ENCODE measurements around the gene NCOA4.

NCOA4 gene

GRCh38 chr10:46016811-46017210, 13.6 kb downstream of the NCOA4 start:
- POLR2A ChIA-PET: no interaction called here
- no peak for TF ChIP-seq ZNF560 (tag by site-specific recombination; IDR thresholded peaks at IDR 0.05; ENCODE audit: borderline replicate concordance)
- TF ChIP-seq KLF7 (tag by site-specific recombination; IDR thresholded peaks at IDR 0.05; ENCODE audit: borderline replicate concordance): no peak
- no peak for TF ChIP-seq ZNF514 (tag by site-specific recombination; IDR thresholded peaks at IDR 0.05)
- TF ChIP-seq ZBTB44 (tag by site-specific recombination; IDR thresholded peaks at IDR 0.05): no peak
- TF ChIP-seq ZNF366 (tag by site-specific recombination; conservative IDR thresholded peaks at IDR 0.05): no peak
- TF ChIP-seq ZNF280C (tag by site-specific recombination; IDR thresholded peaks at IDR 0.05): no peak
- no peak for TF ChIP-seq PRDM1 (tag by site-specific recombination; IDR thresholded peaks at IDR 0.05)
- TF ChIP-seq, protein P1, sequence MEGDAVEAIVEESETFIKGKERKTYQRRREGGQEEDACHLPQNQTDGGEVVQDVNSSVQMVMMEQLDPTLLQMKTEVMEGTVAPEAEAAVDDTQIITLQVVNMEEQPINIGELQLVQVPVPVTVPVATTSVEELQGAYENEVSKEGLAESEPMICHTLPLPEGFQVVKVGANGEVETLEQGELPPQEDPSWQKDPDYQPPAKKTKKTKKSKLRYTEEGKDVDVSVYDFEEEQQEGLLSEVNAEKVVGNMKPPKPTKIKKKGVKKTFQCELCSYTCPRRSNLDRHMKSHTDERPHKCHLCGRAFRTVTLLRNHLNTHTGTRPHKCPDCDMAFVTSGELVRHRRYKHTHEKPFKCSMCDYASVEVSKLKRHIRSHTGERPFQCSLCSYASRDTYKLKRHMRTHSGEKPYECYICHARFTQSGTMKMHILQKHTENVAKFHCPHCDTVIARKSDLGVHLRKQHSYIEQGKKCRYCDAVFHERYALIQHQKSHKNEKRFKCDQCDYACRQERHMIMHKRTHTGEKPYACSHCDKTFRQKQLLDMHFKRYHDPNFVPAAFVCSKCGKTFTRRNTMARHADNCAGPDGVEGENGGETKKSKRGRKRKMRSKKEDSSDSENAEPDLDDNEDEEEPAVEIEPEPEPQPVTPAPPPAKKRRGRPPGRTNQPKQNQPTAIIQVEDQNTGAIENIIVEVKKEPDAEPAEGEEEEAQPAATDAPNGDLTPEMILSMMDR (tag by site-specific recombination; IDR thresholded peaks at IDR 0.05): no peak
- TF ChIP-seq ZEB2 (tag by site-specific recombination; IDR thresholded peaks at IDR 0.05): no peak
- TF ChIP-seq PRDM10 (tag by site-specific recombination; IDR thresholded peaks at IDR 0.05): no peak
- no peak for TF ChIP-seq ZNF157 (tag by site-specific recombination; IDR thresholded peaks at IDR 0.05)
- TF ChIP-seq ZNF416 (tag by site-specific recombination; IDR thresholded peaks at IDR 0.05): no peak
- TF ChIP-seq ZNF423 (tag by site-specific recombination; IDR thresholded peaks at IDR 0.05): no peak
- TF ChIP-seq ZBTB8A (tag by site-specific recombination; IDR thresholded peaks at IDR 0.05): no peak
- TF ChIP-seq ZNF350 (tag by site-specific recombination; IDR thresholded peaks at IDR 0.05): no peak
- no peak overlapping the region for H3K27ac ChIP-seq (ENCODE audit: extremely low read depth, low read depth, low read length)
- peaks cover 28 to 58% of the 10 kb centered on the region in 2 experiments for H3K36me3 ChIP-seq (ENCODE audit: control insufficient read depth in 2 of 2, insufficient read depth in 1 of 2, low read length in 2 of 2)
- CTCF ChIA-PET: interaction anchor here (1.1 kb wide), 1 partner anchor 212 kb away, joined by 4 read pairs; no protein-coding TSS in a partner anchor
- peaks cover 4% of the 10 kb centered on the region; the same call in 1 of the 2 replicates for H3K4me1 ChIP-seq (ENCODE audit: control insufficient read depth, insufficient read depth, low read length)
- no peak overlapping the region for H3K4me3 ChIP-seq (ENCODE audit: low read depth, low read length)
- H3K9me3 ChIP-seq (ENCODE audit: control insufficient read depth, insufficient read depth, low read depth, low read length): no peaks in the 10 kb centered on the region

DNA sequence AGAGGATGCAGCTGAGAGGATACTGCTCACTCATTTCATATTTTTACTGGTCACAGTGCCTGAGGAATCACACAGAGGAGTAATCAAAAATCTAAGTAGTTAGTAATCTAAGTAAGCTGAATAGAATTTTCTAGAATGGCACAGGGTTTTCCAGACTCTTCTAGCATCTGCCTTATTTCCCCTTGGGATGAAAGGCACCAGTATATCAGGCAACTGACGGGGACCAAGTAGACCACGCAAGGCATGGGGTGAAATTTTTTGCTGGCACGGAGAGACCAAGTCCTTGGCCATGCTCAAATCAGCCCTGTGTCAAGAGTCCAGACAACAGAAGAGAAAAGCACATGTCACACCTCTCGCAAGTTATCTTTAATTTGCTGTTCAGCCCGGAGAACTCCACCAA, 14.2 kb downstream of the NCOA4 start:
- no peaks in the 10 kb centered on the region for H3K9me3 ChIP-seq (ENCODE audit: control insufficient read depth, insufficient read depth, low read depth, low read length)
- peaks cover 4% of the 10 kb centered on the region; the same call in 1 of the 2 replicates for H3K4me1 ChIP-seq (ENCODE audit: control insufficient read depth, insufficient read depth, low read length)
- TF ChIP-seq ZNF223 (tag by site-specific recombination; IDR thresholded peaks at IDR 0.05) (no peak), ZNF600 (tag by site-specific recombination; IDR thresholded peaks at IDR 0.05) (no peak), ZNF513 (tag by site-specific recombination; IDR thresholded peaks at IDR 0.05) (no peak), ZNF292 (tag by site-specific recombination; IDR thresholded peaks at IDR 0.05; ENCODE audit: borderline replicate concordance, low read depth) (no peak), ZNF19 (tag by site-specific recombination; IDR thresholded peaks at IDR 0.05; ENCODE audit: low read depth) (no peak), ZBTB49 (tag by site-specific recombination; IDR thresholded peaks at IDR 0.05; ENCODE audit: low read depth) (no peak), ZNF658 (tag by site-specific recombination; IDR thresholded peaks at IDR 0.05) (no peak)
- ChIA-PET CTCF (interaction anchor here (1.0 to 1.1 kb wide), 2 partner anchors 11 to 213 kb away, joined by 3 to 4 read pairs; no protein-coding TSS in a partner anchor), POLR2A (no interaction called here)
- H3K27ac ChIP-seq (ENCODE audit: extremely low read depth, low read depth, low read length): no peak overlapping the region
- H3K36me3 ChIP-seq (ENCODE audit: control insufficient read depth in 2 of 2, insufficient read depth in 1 of 2, low read length in 2 of 2): peaks cover 34 to 64% of the 10 kb centered on the region in 2 experiments
- no peak overlapping the region for H3K4me3 ChIP-seq (ENCODE audit: low read depth, low read length)
